ENCODE measurements around the gene ST3GAL6. TPM values are rescaled to one million over a fixed set of nuclear protein-coding genes. Genes with fewer than 3 reads are reported as not detected.

ST3GAL6 gene
- total and polyA plus RNA-seq, 2 of the 4 experiments (the other 2 are of a cell fraction): 0.36 to 0.99 TPM

DNA sequence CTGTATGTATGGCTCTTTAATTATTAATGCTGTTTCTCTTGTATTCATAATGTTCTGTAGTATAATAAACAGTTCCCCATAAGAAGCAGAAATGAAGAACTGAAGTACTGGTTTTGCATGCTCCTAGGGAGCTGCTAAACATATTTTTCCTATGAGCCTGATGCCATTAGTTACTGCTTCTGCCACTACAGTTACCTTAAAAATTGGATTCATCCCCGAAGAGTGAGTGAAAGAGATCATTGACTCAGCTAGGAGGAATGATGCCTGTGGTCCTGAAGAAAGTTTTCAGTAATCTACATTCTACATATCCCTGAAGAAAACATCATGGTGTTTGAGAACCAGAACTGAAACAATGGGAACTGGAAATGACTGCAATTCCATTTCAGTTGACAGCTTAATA, 37.1 kb upstream of the ST3GAL6 start:
- Histone ChIP-seq H2AK9ac (replicated peaks; ENCODE audit: low read depth, low read length, poor library complexity) (no peak overlapping the region), H3K18ac (ENCODE audit: low read depth, low read length) (no peak overlapping the region), H3K36me3 (ENCODE audit: control insufficient read depth, insufficient read depth, low read length) (no peaks in the 10 kb centered on the region), H3K27me3 (ENCODE audit: control insufficient read depth, insufficient read depth, low read length) (no peaks in the 10 kb centered on the region), H2AK5ac (ENCODE audit: low read depth, low read length) (no peak overlapping the region), H3K9me3 (ENCODE audit: control insufficient read depth, insufficient read depth, low read length) (no peaks in the 10 kb centered on the region), H3K79me1 (ENCODE audit: low read depth in 1 of 2, low read length in 2 of 2) (no peaks in the 10 kb centered on the region), H2BK15ac (ENCODE audit: low read depth, low read length) (no peak overlapping the region), H4K91ac (ENCODE audit: insufficient read depth, low read depth, low read length) (no peak overlapping the region), H3K4me2 (ENCODE audit: low read depth, low read length) (no peak overlapping the region; the same call in 1 of the 2 replicates), H4K8ac (ENCODE audit: low read depth in 2 of 2, low read length in 2 of 2) (no peak overlapping the region), H2BK120ac (ENCODE audit: low read depth, low read length) (0 out of 2 replicates have a peak overlapping the region, but pooled peaks have one; percentile 35), H3K27ac (ENCODE audit: insufficient read depth, low read length) (no peak overlapping the region), H4K5ac (ENCODE audit: low read depth, low read length) (no peak overlapping the region), H2AFZ (replicated peaks; ENCODE audit: low read length, poor library complexity) (no peak overlapping the region), H3K14ac (replicated peaks; ENCODE audit: low read depth, low read length) (no peak overlapping the region), H2BK20ac (ENCODE audit: low read depth, low read length) (no peak overlapping the region), H2BK5ac (ENCODE audit: low read depth, low read length, poor library complexity, severe bottlenecking) (no peak overlapping the region), H3K4me3 (ENCODE audit: insufficient read depth, low read depth, low read length) (no peak overlapping the region), H4K20me1 (ENCODE audit: insufficient read depth, low read length) (no peaks in the 10 kb centered on the region), H3K9me1 (ENCODE audit: insufficient read depth, low read length) (peaks cover 3% of the 10 kb centered on the region; the same call in 1 of the 2 replicates), H3K4me1 (ENCODE audit: control insufficient read depth, insufficient read depth, low read length) (peaks cover 3% of the 10 kb centered on the region; the same call in 1 of the 2 replicates), H3K56ac (ENCODE audit: extremely low read depth, insufficient read depth, low read length) (no peak overlapping the region), H3K23ac (ENCODE audit: low read depth, low read length) (no peak overlapping the region), H3K9ac (ENCODE audit: low read depth, low read length) (no peak overlapping the region), H3K4ac (ENCODE audit: low read depth, low read length) (no peak overlapping the region)
- ChIA-PET POLR2A (ENCODE audit: unreplicated experiment) (no interaction called here), CTCF (interaction anchor here (0.6 kb wide), 1 partner anchor 38 kb away, joined by 3 read pairs; no protein-coding TSS in a partner anchor)
- in situ Hi-C loops (cut with MboI; ENCODE audit: low sequenced_read_pairs) (no loop called here), dilution Hi-C loops (cut with HindIII; ENCODE audit: low sequenced_read_pairs, unreplicated experiment) (no loop called here), intact Hi-C loops (cut with micrococcal nuclease) (no loop called here)
- no TSS peak for BruUV-seq (replicated peaks)
- TF ChIP-seq, protein P1, sequence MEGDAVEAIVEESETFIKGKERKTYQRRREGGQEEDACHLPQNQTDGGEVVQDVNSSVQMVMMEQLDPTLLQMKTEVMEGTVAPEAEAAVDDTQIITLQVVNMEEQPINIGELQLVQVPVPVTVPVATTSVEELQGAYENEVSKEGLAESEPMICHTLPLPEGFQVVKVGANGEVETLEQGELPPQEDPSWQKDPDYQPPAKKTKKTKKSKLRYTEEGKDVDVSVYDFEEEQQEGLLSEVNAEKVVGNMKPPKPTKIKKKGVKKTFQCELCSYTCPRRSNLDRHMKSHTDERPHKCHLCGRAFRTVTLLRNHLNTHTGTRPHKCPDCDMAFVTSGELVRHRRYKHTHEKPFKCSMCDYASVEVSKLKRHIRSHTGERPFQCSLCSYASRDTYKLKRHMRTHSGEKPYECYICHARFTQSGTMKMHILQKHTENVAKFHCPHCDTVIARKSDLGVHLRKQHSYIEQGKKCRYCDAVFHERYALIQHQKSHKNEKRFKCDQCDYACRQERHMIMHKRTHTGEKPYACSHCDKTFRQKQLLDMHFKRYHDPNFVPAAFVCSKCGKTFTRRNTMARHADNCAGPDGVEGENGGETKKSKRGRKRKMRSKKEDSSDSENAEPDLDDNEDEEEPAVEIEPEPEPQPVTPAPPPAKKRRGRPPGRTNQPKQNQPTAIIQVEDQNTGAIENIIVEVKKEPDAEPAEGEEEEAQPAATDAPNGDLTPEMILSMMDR (conservative IDR thresholded peaks at IDR 0.05; ENCODE audit: low read depth, low read length): no peak
- TF ChIP-seq, protein P2, sequence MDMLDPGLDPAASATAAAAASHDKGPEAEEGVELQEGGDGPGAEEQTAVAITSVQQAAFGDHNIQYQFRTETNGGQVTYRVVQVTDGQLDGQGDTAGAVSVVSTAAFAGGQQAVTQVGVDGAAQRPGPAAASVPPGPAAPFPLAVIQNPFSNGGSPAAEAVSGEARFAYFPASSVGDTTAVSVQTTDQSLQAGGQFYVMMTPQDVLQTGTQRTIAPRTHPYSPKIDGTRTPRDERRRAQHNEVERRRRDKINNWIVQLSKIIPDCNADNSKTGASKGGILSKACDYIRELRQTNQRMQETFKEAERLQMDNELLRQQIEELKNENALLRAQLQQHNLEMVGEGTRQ (IDR thresholded peaks at IDR 0.05; ENCODE audit: low read depth, low read length): no peak
- TF ChIP-seq, protein P3, sequence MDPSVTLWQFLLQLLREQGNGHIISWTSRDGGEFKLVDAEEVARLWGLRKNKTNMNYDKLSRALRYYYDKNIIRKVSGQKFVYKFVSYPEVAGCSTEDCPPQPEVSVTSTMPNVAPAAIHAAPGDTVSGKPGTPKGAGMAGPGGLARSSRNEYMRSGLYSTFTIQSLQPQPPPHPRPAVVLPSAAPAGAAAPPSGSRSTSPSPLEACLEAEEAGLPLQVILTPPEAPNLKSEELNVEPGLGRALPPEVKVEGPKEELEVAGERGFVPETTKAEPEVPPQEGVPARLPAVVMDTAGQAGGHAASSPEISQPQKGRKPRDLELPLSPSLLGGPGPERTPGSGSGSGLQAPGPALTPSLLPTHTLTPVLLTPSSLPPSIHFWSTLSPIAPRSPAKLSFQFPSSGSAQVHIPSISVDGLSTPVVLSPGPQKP (IDR thresholded peaks at IDR 0.05; ENCODE audit: borderline replicate concordance, low read depth, low read length): no peak
- TF ChIP-seq MAZ (IDR thresholded peaks at IDR 0.05; ENCODE audit: borderline replicate concordance, low read depth, low read length): no peak
- TF ChIP-seq MXI1 (IDR thresholded peaks at IDR 0.05; ENCODE audit: borderline replicate concordance, low read depth, low read length): no peak
- TF ChIP-seq POLR2A (IDR thresholded peaks at IDR 0.05; ENCODE audit: low read depth, low read length): no peak
- TF ChIP-seq SMC3 (IDR thresholded peaks at IDR 0.05; ENCODE audit: low read depth, low read length): no peak
- no peak for TF ChIP-seq CHD1 (IDR thresholded peaks at IDR 0.05; ENCODE audit: low read depth, low read length)
- no peak for TF ChIP-seq RAD21 (IDR thresholded peaks at IDR 0.05; ENCODE audit: low read length)
- no peak for TF ChIP-seq RFX5 (IDR thresholded peaks at IDR 0.05; ENCODE audit: low read depth, low read length)
- TF ChIP-seq NFE2L2 (IDR thresholded peaks at IDR 0.05; ENCODE audit: low read depth, low read length): no peak
- TF ChIP-seq RCOR1 (IDR thresholded peaks at IDR 0.05; ENCODE audit: insufficient replicate concordance, low read length): no peak
- no peak for TF ChIP-seq MAFK (IDR thresholded peaks at IDR 0.05; ENCODE audit: low read depth, low read length)
- TF ChIP-seq CEBPB (IDR thresholded peaks at IDR 0.05; ENCODE audit: low read depth, low read length): no peak
- TF ChIP-seq BHLHE40 (IDR thresholded peaks at IDR 0.05; ENCODE audit: low read depth, low read length): no peak
- no peak for TF ChIP-seq FOS (IDR thresholded peaks at IDR 0.05; ENCODE audit: low read depth, low read length)
- WGBS, 2 experiments (ENCODE audit: extremely low coverage in 2 of 2, insufficient read length in 1 of 2): no CpG with 5 or more reads among the region's 1 CpG
- ATAC-seq (ENCODE audit: low read depth): peak; percentile 81
- peak; percentile 68 for DNase-seq

All from IMR-90 (cell line).